PFSK-1 (cell line): ENCODE data around the gene CSTF1.

Experiments used
- FOXP2 ChIP-seq: optimal IDR thresholded peaks from 2 replicates; pipeline ENCODE3; 2011; ENCODE audit warnings: borderline replicate concordance, control low read depth, inconsistent platforms; ENCODE audit not compliant: insufficient read depth; ENCODE audit errors: extremely low read length, extremely low read depth
- POLR2AphosphoS5 ChIP-seq: IDR thresholded peaks from 2 replicates; pipeline ENCODE4 v1.6.1; 2012; ENCODE audit warnings: low read depth, mild to moderate bottlenecking, control low read depth, low read length, moderate library complexity
- REST ChIP-seq, 2 experiments: IDR thresholded peaks; 2 replicates each; pipeline versions ENCODE4 v1.6.1 to v1.8.0; 2011 to 2012; ENCODE audit warnings: low read depth in 2 of 2, low read length in 2 of 2, control low read depth in 1 of 2, inconsistent platforms in 1 of 2, mild to moderate bottlenecking in 1 of 2, moderate library complexity in 1 of 2; ENCODE audit not compliant: insufficient read depth in 1 of 2
- SIN3A ChIP-seq: IDR thresholded peaks from 2 replicates; pipeline ENCODE4 v1.6.1; 2012; ENCODE audit warnings: mild to moderate bottlenecking, low read length, moderate library complexity, borderline replicate concordance; ENCODE audit not compliant: insufficient read depth
- TAF1 ChIP-seq: IDR thresholded peaks from 2 replicates; pipeline ENCODE4 v1.6.1; 2012; ENCODE audit warnings: low read length, control low read depth, borderline replicate concordance; ENCODE audit not compliant: insufficient read depth

CSTF1 gene

DNA sequence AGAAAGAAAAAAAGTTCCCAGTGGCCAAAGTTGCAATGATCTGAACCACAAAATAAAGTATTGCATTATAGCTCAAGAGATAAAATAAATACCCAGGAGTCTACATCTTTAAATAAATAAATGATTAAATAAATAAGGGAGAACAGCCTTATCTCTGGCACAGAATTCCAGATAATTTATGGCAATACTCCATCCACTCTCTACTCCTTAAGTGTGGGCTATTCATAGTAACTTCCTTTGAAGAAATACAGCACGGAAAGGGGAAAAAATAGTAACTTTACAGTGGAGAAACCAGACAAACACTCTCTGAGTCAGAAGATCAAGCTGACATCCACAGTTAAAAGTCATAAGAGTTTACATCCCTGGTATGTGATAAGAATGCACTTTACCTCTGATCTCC, 12.1 kb upstream of the CSTF1 start:
- no peak for TF ChIP-seq POLR2AphosphoS5
- TF ChIP-seq REST (IDR thresholded peaks at IDR 0.05; ENCODE audit: insufficient read depth in 1 of 2, low read depth in 2 of 2, low read length in 2 of 2), result no peak
- no peak for TF ChIP-seq FOXP2

- TF ChIP-seq REST (IDR thresholded peaks at IDR 0.05; ENCODE audit: insufficient read depth in 1 of 2, low read depth in 2 of 2, low read length in 2 of 2) (no peak), POLR2AphosphoS5 (no peak), SIN3A (no peak), TAF1 (no peak), FOXP2 (no peak)
Observed at GRCh38 chr20:56381501-56381900, 10.9 kb upstream of the CSTF1 start.

DNA sequence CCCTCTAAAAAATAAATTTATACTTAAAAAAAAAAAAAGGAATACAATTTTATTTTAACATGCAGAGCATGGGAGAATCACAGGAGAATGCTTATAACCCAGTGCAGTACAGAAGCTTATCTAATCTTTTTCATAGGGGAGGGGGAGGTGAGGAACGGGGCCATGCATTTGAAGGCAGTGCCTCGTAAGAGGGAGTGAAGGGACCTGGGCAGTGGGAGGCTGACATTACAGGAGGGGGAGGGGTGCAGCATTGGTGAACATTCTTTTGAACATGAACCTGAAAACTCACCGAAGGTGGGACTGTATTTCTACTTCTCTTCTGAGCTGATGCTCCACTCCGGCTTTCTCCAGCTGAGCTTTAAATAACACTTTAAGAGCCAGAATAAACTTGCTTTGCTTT, 9.7 kb upstream of the CSTF1 start:
- TF ChIP-seq FOXP2 (no peak), SIN3A (no peak), REST (IDR thresholded peaks at IDR 0.05; ENCODE audit: insufficient read depth in 1 of 2, low read depth in 2 of 2, low read length in 2 of 2) (no peak), POLR2AphosphoS5 (no peak), TAF1 (no peak)

DNA sequence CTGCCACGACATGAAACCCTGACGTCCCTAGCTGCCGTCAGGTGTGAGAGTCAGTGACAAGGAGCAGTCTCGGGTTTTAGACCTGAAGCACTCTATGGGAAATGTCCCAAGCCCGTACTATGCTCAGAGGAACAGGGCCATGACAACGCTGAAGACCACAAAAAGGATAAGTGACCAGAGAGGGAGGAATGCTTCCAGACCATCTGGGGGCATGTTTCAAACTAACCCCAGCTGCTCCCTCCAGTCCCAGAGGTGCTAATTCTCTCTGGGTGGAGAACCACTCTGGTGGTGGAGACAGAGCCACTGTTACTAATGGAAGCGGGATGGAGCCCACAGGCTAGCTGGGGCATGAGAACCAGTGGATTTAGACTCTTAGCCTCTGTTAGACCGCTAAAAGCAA, 9.1 kb upstream of the CSTF1 start:
- no peak for TF ChIP-seq FOXP2
- TF ChIP-seq REST (IDR thresholded peaks at IDR 0.05; ENCODE audit: insufficient read depth in 1 of 2, low read depth in 2 of 2, low read length in 2 of 2), result no peak
- no peak for TF ChIP-seq POLR2AphosphoS5
- TF ChIP-seq TAF1, result no peak
- no peak for TF ChIP-seq SIN3A

DNA sequence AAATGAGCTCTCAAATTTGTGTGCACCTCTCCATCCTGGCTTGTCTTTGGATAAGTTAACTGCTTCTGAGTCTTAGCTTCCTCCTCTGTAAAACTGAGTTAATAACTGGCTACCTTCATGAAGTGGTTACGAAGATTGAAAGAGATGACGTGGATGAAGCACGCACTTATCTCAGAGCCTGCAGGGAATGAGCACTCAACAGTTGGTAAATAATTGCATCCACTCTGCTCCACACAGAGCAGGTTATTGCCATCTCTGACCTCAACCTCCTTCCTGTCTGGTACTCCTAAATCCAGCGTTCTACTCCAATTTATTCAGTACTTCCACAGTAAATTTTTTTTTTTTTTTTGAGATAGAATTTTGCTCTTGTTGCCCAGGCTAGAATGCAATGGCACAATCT, 7.3 kb upstream of the CSTF1 start:
- TF ChIP-seq SIN3A (no peak), REST (IDR thresholded peaks at IDR 0.05; ENCODE audit: insufficient read depth in 1 of 2, low read depth in 2 of 2, low read length in 2 of 2) (no peak), FOXP2 (no peak), POLR2AphosphoS5 (no peak), TAF1 (no peak)
